OCI-LY3 (cell line): ENCODE measurements around the gene JPH4.

Source experiments
- H2AFZ ChIP-seq: fragments of 200-600, 300-600 bp; shearing (Covaris generic); 2 replicates; pipeline ENCODE4 v1.6.0; 2014; ENCODE audit warnings: antibody characterized with exemption, low read depth, low read length
- H3K27ac ChIP-seq: fragments of 200-600, 300-600 bp; sonication (generic); 2 replicates; pipeline ENCODE4 v1.5.1; 2014; ENCODE audit warnings: mild to moderate bottlenecking, low read length, moderate library complexity, mixed read lengths
- H3K27me3 ChIP-seq: fragments of 200-600, 300-600 bp; sonication (generic); 2 replicates; pipeline ENCODE4 v1.6.1; 2014; ENCODE audit warnings: low read depth, low read length, mixed read lengths
- H3K36me3 ChIP-seq: fragments of 200-600, 300-600 bp; sonication (generic); replicated peaks from 2 replicates; pipeline ENCODE3; 2014; ENCODE audit warnings: low read depth, low read length, mixed read lengths
- H3K4me1 ChIP-seq: fragments of 300-600, 200-600 bp; sonication (generic); 2 replicates; pipeline ENCODE4 v1.6.1; 2014; ENCODE audit warnings: low read length, mixed read lengths
- H3K4me2 ChIP-seq: fragments of 200-600, 300-600 bp; sonication (generic); 2 replicates; pipeline ENCODE4 v1.6.1; 2014; ENCODE audit warnings: low read length, mixed read lengths
- H3K4me3 ChIP-seq: fragments of 300-600, 200-600 bp; sonication (generic); 2 replicates; pipeline ENCODE4 v1.5.1; 2014; ENCODE audit warnings: antibody characterized with exemption, mild to moderate bottlenecking, low read length, moderate library complexity
- H3K79me2 ChIP-seq: fragments of 300-600, 200-600 bp; shearing (Covaris generic); 2 replicates; pipeline ENCODE4 v1.6.1; 2014; ENCODE audit warnings: mild to moderate bottlenecking, low read length, mixed read lengths
- H3K9ac ChIP-seq: fragments of 300-600, 200-600 bp; shearing (Covaris generic); 2 replicates; pipeline ENCODE4 v1.6.0; 2014; ENCODE audit warnings: mild to moderate bottlenecking, low read length, moderate library complexity
- H3K9me3 ChIP-seq: fragments of 200-600, 300-600 bp; shearing (Covaris generic); 2 replicates; pipeline ENCODE4 v1.6.1; 2014; ENCODE audit warnings: low read length, mixed read lengths; ENCODE audit not compliant: insufficient read depth
- H4K20me1 ChIP-seq: fragments of 200-600, 300-600 bp; sonication (generic); 2 replicates; pipeline ENCODE4 v1.6.1; 2016; ENCODE audit warnings: low read length, mixed read lengths; ENCODE audit not compliant: insufficient read depth
- EZH2phosphoT487 ChIP-seq: fragments of 200-600 bp; shearing (Covaris generic); IDR thresholded peaks from 2 replicates; pipeline ENCODE4 v1.6.1; 2018; ENCODE audit warnings: antibody characterized with exemption, mixed run types, low read depth
- TF ChIP-seq, protein P1 (sequence below): fragments of 200-600, 300-600 bp; sonication (generic); IDR thresholded peaks from 2 replicates; pipeline ENCODE4 v1.5.1; 2014; ENCODE audit warnings: antibody characterized with exemption, low read length, low read depth

Gene JPH4

DNA sequence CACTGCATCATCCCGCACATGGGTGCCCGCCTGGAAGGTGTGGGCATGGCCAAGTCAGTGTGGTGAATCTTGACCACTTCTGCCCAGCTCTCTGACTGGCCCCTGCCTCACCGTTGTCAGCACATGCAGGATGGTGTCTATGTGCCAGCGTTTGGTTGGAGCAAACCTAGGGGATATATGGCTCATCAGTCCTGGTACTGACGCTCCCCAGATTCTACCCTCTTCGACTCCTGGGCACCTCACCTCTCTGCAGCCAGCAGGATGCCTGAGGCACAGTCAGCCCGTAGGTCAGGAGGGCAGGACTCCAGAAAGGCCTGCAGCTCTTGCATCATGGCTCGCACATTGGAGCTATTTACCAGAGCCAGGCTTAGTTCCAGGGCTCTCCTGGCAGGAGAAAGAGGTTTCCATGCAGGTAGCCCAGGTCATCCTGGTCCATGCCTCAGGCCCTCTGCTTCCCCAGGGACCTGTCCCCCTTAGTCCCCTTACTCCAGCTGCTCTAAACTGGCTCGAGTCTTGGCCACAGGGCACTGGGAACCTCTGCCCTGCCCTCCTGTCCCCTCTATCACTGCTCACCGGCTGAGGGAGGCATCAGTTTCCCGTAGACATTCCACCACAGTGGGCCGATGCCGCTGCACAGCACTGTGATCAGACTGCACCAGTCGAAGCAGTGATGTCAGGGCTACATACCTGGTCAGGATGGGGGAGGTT is 15.0 kb downstream of the JPH4 start:
- no peak for TF ChIP-seq EZH2phosphoT487
- TF ChIP-seq, protein P1, sequence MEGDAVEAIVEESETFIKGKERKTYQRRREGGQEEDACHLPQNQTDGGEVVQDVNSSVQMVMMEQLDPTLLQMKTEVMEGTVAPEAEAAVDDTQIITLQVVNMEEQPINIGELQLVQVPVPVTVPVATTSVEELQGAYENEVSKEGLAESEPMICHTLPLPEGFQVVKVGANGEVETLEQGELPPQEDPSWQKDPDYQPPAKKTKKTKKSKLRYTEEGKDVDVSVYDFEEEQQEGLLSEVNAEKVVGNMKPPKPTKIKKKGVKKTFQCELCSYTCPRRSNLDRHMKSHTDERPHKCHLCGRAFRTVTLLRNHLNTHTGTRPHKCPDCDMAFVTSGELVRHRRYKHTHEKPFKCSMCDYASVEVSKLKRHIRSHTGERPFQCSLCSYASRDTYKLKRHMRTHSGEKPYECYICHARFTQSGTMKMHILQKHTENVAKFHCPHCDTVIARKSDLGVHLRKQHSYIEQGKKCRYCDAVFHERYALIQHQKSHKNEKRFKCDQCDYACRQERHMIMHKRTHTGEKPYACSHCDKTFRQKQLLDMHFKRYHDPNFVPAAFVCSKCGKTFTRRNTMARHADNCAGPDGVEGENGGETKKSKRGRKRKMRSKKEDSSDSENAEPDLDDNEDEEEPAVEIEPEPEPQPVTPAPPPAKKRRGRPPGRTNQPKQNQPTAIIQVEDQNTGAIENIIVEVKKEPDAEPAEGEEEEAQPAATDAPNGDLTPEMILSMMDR: no peak
- peaks cover 15% of the 10 kb centered on the region for H3K79me2 ChIP-seq
- no peak overlapping the region for H3K27ac ChIP-seq
- no peaks in the 10 kb centered on the region for H3K9me3 ChIP-seq
- H2AFZ ChIP-seq: no peak overlapping the region
- H3K36me3 ChIP-seq: peaks cover 48% of the 10 kb centered on the region
- H3K27me3 ChIP-seq: no peaks in the 10 kb centered on the region
- H3K4me1 ChIP-seq: peaks cover 12% of the 10 kb centered on the region
- no peak overlapping the region for H3K4me3 ChIP-seq
- no peaks in the 10 kb centered on the region for H4K20me1 ChIP-seq
- no peak overlapping the region for H3K9ac ChIP-seq
- H3K4me2 ChIP-seq: no peak overlapping the region

DNA sequence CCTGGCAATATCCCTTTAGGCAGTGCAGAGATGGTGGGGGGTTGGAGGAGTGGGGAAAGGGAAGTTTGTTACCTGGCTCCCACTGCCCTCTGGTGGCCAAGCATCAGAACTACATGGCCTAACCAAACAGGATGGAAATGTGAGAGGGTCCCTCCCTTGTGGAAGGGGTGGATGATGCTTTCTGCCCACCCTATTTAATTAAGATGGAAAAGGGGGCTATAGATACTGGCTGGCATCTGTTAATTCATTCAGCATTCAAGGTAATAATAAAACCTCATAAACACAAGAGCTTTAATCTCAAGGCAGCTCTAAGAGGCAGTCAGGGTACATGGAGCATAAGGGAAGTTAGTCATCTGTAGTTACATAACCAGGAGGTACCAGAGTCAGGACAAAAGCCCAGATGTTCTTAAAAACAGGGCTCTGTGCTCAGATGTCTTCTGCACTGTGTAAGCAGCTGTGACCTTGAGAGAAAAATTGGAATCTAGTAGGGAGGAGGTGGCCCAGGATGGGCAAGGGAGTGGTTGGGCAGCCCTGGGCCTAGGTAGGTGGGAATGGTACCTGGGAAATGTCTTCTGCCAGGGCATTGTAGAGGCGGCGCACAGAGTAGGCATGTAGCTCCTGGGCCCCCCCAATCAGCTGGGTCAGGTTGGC is 15.6 kb downstream of the JPH4 start:
- Histone ChIP-seq H3K4me1 (peaks cover 8% of the 10 kb centered on the region), H2AFZ (no peak overlapping the region), H3K9me3 (no peaks in the 10 kb centered on the region), H3K27me3 (no peaks in the 10 kb centered on the region), H3K4me3 (no peak overlapping the region), H4K20me1 (no peaks in the 10 kb centered on the region), H3K27ac (no peak overlapping the region), H3K4me2 (no peak overlapping the region), H3K36me3 (peaks cover 55% of the 10 kb centered on the region), H3K79me2 (peaks cover 22% of the 10 kb centered on the region), H3K9ac (no peak overlapping the region)
- no peak for TF ChIP-seq EZH2phosphoT487
- TF ChIP-seq, protein P1: peak; percentile 80

DNA sequence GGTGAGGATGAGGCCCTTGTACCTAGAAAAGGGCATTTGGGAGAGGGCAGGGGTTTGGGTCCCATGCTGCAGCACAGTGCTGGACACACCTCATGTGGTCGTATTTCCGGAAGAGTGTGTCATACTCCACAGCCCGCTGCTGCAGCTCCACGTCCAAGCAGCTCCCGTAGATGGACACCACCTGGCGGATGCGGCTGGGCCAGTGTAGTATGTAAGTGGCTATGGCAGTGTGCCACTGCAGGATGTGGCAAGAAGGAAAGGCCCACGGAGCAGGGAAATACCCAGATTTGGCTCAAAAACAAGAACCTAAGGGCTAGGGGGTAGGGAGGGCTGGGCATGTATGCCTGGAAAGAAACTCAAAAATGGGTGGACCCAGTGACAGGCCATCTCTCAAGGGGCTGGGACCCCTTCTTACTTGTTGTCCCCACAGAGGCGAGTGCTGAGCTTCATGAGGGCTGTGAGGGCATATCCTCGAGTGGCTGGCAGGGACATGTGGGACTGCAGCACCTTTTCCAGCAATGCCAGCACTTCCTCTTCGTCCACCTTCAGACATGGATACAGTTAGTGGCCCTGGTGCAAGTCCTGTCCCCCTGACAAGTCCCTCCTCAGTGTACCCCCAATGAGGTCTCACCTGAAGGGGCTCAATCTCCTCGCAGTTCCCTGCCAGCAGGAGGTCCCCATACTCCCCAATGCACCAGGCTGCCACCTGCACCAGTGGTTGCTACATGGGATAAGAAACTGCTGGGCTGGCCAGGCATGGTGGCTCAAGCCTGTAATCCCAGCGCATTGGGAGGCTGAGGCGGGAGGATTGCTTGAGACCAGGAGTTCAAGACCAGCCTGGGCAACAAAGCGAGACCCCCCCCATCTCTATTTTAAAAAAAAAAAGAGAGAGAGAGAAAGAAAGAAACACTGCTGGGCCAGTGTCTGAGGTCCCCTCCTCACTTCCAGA is 16.4 kb downstream of the JPH4 start:
- H3K79me2 ChIP-seq: peaks cover 28% of the 10 kb centered on the region
- peaks cover 56% of the 10 kb centered on the region for H3K36me3 ChIP-seq
- H4K20me1 ChIP-seq: no peaks in the 10 kb centered on the region
- no peak overlapping the region for H3K4me2 ChIP-seq
- H3K4me3 ChIP-seq: no peak overlapping the region
- H3K27me3 ChIP-seq: no peaks in the 10 kb centered on the region
- peaks cover 16% of the 10 kb centered on the region for H3K4me1 ChIP-seq
- H3K9me3 ChIP-seq: no peaks in the 10 kb centered on the region
- TF ChIP-seq, protein P1: no peak
- TF ChIP-seq EZH2phosphoT487: no peak
- no peak overlapping the region for H3K9ac ChIP-seq
- H3K27ac ChIP-seq: no peak overlapping the region
- no peak overlapping the region for H2AFZ ChIP-seq

DNA sequence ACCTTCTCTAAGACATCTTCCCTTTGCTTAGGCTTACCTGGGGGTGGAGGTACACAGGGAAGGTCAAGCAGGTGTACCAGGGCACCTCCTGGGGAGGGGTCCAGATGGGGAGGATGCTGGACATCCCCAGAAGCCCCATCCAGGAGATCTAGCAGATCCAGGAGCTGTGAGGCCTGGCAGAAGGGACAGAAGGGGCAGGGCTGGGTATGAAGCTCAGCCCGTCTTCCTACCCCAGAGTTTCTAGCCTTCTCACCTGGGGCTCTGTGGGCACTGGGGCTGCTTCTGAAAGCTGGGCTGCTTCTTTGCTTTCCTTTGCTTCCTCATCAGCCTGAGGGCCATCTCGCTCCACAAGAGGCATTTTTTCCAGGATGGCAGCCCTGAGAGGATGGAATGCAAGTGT is 17.3 kb downstream of the JPH4 start:
- Histone ChIP-seq H3K9ac (no peak overlapping the region), H3K9me3 (no peaks in the 10 kb centered on the region), H3K27ac (no peak overlapping the region), H4K20me1 (no peaks in the 10 kb centered on the region), H3K36me3 (peaks cover 56% of the 10 kb centered on the region), H3K4me1 (peaks cover 14% of the 10 kb centered on the region), H2AFZ (no peak overlapping the region), H3K27me3 (no peaks in the 10 kb centered on the region), H3K4me2 (no peak overlapping the region), H3K4me3 (no peak overlapping the region), H3K79me2 (peaks cover 29% of the 10 kb centered on the region)
- TF ChIP-seq, protein P1: no peak
- TF ChIP-seq EZH2phosphoT487: no peak
